Sigmoid colon (tissue), 4 donors: ENCODE measurements around the gene BPI.

ENCODE experiments used
- CTCF ChIP-seq, 4 experiments: fragments of 450-650 bp in 3 of 4; fragments of 200-600 bp in 1 of 4; IDR thresholded peaks; one replicate each; pipeline ENCODE4 v1.5.1; 2016 to 2019; ENCODE audit warnings: antibody characterized with exemption in 4 of 4, mild to moderate bottlenecking in 3 of 4, moderate library complexity in 2 of 4
- EP300 ChIP-seq, 4 donors: sonication (generic); formaldehyde crosslinking; IDR thresholded peaks; one replicate each; pipeline ENCODE4 v1.6.1; 2017; ENCODE audit warnings: antibody characterized with exemption in 4 of 4
- POLR2AphosphoS5 ChIP-seq, 4 donors: sonication (generic); formaldehyde crosslinking; IDR thresholded peaks; one replicate each; pipeline ENCODE4 v1.6.1; 2017; ENCODE audit warnings: antibody characterized with exemption in 4 of 4

GRCh38 chr20:38342216-38342615 is 38.3 kb downstream of the BPI start:
- TF ChIP-seq CTCF (IDR thresholded peaks at IDR 0.05) (no peak), EP300 (IDR thresholded peaks at IDR 0.05) (no peak), POLR2AphosphoS5 (IDR thresholded peaks at IDR 0.05) (no peak)
